ENCODE measurements around the gene CIDEA.

- TF ChIP-seq CTCF (IDR thresholded peaks at IDR 0.05), result no peak
- no peak for TF ChIP-seq EZH2 (IDR thresholded peaks at IDR 0.05; ENCODE audit: borderline replicate concordance, insufficient read depth, low read depth, low read length, poor library complexity, severe bottlenecking)
Measured at GRCh38 chr18:12253027-12253426, 1.1 kb upstream of the CIDEA start.

All from B cell (primary cell).